Spleen (tissue), 7 donors: ENCODE results near the gene ARID3A.

Experiments
- CTCF ChIP-seq, 11 experiments: fragments of 200-600 bp in 7 of 11; fragments of 450-650 bp in 4 of 11; sonication (generic) in 4 of 11; IDR thresholded peaks in 8 of 11; conservative IDR thresholded peaks in 3 of 11; 1 replicate in 7 of 11; 2 replicates in 4 of 11; pipeline versions ENCODE4 v1.4.0 to v1.8.0; 2016 to 2021; ENCODE audit warnings: antibody characterized with exemption in 11 of 11, inconsistent platforms in 4 of 11, mild to moderate bottlenecking in 1 of 11
- POLR2A ChIP-seq, 3 donors: fragments of 450-650 bp; IDR thresholded peaks; one replicate each; pipeline ENCODE4 v1.5.1; 2017; ENCODE audit warnings: antibody characterized with exemption in 3 of 3, mild to moderate bottlenecking in 1 of 3
- donor health status: DM: no; HTN: no; CAD: no; lungs with moderate emphysema.
- donor health status: DM: no; HTN: no; CAD: no.
- donor health status: DM: no; HTN: no; CAD: no.

GRCh38 chr19:906480-906879 is 19.4 kb upstream of the ARID3A start:
- TF ChIP-seq CTCF (IDR thresholded peaks at IDR 0.05 in 8 of 11, conservative IDR thresholded peaks at IDR 0.05 in 3 of 11): no peak
- TF ChIP-seq POLR2A (IDR thresholded peaks at IDR 0.05): no peak
